ENCODE measurements around the gene LRP8. TPM values are rescaled to one million over a fixed set of nuclear protein-coding genes. Genes with fewer than 3 reads are reported as not detected.

LRP8 gene
- polyA plus RNA-seq, 3 donors, result 4.6 to 6.3 (median 5.1) TPM

- DNase-seq (ENCODE audit: low read depth in 3 of 3, low spot score in 2 of 3), result no peak
These were observed 3.1 kb downstream of the LRP8 start for GRCh38 chr1:53324728-53325297.

DNA sequence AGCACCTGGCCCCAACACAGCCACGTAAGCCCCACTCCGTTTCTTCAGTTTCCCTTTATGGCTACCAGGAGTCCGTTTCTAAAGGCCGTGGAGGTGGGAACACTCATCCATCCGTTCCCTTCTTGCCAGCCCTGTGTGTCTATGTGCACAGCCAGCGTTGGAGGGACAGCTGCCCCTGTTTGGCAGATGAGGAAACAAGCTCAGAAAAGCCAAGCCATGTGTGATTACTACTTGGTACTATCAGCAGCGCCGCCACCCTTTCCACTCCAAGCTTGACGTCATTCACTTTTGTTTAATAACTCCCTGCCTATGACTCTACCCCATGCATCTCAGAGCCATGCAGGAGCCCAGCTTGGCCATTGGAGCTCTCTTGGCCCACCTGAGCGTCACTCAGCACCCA is 3.5 kb downstream of the LRP8 start:
- no peak for DNase-seq (ENCODE audit: low read depth in 3 of 3, low spot score in 2 of 3)

DNA sequence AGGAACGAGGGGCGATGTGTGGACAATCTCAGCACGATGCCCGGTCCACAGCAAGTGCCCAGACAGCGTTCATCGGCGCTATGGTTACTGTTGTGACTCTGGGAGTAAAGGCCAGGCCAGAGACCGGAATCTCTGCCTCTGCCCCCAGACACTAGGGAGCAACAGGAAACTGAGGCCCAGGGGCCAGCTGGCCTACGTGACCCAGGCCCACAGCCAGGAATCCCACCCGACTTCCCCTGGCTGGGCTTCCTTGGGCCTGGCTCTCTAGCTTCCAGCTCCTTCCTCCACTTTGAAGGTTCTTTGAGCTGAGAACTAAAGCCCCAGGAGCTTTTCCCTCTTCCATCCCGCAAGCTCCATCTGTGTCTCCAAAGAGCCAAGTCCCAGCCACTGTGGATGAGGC is 4.6 kb downstream of the LRP8 start:
- DNase-seq (ENCODE audit: low read depth in 3 of 3, low spot score in 2 of 3), result no peak

DNA sequence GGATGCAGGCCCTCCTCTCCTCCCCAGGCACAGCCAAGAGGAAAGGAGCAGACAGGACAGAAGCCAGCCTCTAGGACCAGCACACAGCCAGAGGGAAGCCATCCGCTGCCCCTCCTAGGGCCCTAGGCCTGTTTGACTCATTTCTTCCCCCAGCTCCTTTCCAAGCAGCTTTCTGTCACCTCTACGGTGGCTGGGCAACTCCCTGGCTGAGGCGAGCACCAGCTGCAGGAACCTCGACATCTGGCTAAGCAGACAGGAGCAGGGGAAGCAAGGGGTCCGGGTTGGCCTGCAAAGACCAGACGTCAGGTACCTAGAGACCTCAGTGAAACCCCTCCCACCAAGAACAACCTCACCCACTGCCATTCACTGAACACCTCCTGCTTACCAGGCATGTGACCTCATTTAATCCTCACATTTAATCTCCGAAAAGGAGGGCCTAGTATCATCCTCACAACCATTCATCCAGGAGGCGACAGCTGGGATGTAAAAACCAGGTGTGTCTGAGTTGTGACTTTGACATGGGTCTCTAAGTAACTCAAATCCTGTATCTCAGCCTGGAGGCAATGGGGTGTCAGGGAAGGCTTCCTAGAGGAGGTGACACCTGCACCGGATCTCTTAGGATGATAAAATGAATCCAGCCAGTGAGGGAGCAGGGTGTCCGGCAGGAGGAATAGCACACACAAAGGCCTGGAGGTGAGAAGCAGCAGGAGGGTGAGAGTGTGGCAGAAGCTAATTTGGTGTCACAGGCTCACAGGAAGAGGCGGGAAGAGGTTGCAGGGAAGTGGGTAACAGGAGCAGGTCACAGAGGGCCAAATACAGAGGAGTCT is 5.9 kb downstream of the LRP8 start:
- no peak for DNase-seq (ENCODE audit: low read depth in 3 of 3, low spot score in 2 of 3)

DNA sequence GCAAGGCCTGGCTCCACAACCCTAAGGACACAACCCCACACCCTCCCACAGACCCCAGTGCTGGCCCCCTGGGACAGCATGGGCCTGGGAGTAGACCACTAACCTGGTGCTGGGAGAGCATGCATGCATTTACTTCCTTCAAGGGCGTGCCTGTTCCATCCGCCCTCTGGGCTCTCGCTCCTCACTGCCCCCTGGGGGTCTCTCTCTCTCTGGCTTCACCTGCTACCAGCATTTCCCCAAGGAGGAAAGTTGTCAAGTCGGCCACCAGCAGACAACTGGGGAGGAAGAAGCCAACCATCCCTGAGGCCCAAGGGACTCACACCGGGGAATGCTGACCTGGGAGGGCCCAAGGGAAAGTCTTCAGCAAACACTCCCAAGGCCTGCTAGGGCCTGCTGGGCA is 6.5 kb downstream of the LRP8 start:
- DNase-seq (ENCODE audit: low read depth in 3 of 3, low spot score in 2 of 3), result no peak

DNA sequence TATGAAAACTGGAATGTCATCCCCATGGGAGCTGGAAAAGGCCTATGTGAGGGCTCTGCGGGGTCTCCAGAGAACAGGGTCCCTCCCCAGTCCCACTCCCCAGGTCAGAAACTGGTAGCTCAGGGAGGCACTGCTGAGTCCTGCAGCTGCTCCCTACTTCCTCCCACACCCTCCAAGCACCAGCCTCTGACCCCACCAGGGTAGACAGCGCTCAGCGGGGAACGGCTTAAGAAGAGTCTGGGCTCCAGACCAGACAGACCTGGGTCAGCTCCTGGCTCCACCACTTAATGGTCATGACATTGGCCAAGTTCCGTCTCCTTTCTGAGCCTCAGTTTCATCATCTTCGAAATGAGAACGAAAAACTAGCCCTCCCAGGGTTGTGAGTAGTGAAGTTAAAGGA is 7.2 kb downstream of the LRP8 start:
- DNase-seq (ENCODE audit: low read depth in 3 of 3, low spot score in 2 of 3), result no peak

DNA sequence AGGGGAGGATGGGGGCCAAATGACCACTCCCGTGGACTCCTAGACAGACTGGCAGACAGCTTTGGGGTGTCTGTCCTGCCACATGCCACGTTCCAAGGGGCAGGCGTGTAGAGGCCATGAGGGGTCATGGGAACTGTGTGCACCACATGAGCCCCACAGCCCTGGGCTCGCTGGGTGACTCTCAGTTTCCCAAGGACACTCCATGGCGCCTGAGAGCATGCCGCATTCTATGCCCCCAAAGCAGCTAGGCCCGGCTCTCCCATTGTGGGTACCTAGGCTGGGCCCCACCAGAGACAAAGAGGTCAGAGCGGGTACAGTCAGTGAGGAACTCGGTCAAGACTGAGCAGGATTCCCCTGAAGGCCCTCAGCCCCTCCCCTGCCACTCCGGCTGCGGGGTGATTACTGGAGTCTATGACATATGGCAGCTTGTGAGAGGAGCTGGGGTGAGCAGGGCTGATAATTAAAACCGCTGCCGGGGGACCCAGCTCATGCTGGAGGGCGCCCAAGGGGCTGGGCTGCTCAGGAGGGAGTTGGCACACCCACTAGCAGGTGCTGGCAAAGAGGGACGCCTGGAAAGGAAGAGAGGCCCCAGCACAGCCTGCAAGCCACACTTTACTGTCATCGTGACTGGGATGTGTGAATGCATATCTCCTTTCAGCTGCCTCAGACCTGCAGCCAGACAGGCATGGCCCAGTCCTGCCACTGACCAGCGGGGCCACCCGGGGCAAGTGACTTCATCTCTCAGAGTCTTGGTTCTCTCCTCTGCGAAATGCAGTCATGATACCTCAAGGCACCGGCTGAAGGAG is 8.4 kb downstream of the LRP8 start:
- DNase-seq (ENCODE audit: low read depth in 3 of 3, low spot score in 2 of 3), result no peak

- DNase-seq (ENCODE audit: low read depth in 3 of 3, low spot score in 2 of 3), result no peak
These were observed 10.0 kb downstream of the LRP8 start for GRCh38 chr1:53317646-53318539.

DNA sequence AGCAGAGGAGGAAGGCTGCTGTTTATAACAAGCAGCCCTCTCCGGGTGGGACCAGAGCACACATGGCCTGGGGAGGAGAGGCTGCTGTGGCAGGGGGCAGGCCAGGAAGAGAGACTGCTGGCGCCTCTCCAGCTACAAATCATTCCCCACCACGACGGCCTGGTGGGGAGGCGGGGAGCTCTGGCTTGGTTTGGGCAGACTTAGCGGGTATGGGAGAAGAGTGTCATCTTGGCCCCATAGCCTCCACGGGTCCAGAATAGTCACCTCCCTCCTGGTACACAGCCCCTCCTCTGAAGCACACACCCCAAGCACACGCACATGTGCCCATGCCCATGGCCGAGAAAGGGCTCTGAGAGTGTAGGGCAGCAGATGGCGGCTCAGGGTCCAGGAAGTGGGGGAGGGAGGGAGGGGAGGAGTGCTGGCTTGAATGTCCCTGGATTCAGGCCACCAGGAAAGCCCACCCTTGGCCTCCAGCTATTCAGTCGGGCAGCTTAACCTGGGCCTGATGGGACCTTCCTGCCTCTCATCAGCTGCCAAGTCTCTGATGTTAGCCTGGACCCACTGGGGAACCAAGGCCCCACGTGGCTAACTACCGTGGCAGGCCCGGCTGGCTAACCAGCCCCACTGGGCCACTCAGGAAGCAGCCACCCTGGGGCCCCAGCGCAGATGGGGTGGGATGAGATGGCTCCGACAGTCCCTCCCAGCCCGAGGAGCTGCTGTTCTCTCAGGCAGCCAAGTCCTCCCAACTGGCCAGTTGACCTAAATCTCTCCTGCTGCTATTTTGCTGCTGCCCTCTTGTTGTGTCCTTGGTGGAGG is 10.9 kb downstream of the LRP8 start:
- no peak for DNase-seq (ENCODE audit: low read depth in 3 of 3, low spot score in 2 of 3)

GRCh38 chr1:53316424-53316765 is 11.5 kb downstream of the LRP8 start:
- DNase-seq (ENCODE audit: low read depth in 3 of 3, low spot score in 2 of 3), result no peak

- DNase-seq (ENCODE audit: low read depth in 3 of 3, low spot score in 2 of 3), result no peak
These were observed 12.1 kb downstream of the LRP8 start for GRCh38 chr1:53315456-53316423.

- DNase-seq (ENCODE audit: low read depth in 3 of 3, low spot score in 2 of 3), result no peak
These were observed 12.8 kb downstream of the LRP8 start for GRCh38 chr1:53315046-53315445.

- DNase-seq (ENCODE audit: low read depth in 3 of 3, low spot score in 2 of 3), result no peak
These were observed 13.3 kb downstream of the LRP8 start for GRCh38 chr1:53314606-53315005.

GRCh38 chr1:53314096-53314495 is 13.8 kb downstream of the LRP8 start:
- DNase-seq (ENCODE audit: low read depth in 3 of 3, low spot score in 2 of 3), result no peak

DNA sequence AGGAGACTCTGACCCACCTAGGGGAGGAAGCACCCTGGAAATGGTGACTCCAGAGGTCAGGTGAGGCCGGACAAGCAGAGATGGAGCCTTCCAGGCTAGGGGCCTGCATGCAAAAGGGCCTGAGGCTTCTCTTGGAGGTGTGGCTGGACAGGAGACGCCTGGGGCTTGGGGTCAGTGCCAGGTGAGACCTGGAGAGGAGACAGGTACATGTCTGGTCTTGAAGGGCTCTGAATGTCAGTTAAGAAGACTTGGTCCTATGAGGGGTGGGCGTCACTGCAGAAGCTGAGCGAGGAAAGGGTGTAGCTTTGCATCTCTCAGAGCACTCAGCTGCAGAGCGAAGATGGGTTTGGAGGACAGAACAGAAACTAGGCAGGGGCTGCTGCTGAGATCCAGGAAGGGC is 14.3 kb downstream of the LRP8 start:
- DNase-seq (ENCODE audit: low read depth in 3 of 3, low spot score in 2 of 3), result no peak

DNA sequence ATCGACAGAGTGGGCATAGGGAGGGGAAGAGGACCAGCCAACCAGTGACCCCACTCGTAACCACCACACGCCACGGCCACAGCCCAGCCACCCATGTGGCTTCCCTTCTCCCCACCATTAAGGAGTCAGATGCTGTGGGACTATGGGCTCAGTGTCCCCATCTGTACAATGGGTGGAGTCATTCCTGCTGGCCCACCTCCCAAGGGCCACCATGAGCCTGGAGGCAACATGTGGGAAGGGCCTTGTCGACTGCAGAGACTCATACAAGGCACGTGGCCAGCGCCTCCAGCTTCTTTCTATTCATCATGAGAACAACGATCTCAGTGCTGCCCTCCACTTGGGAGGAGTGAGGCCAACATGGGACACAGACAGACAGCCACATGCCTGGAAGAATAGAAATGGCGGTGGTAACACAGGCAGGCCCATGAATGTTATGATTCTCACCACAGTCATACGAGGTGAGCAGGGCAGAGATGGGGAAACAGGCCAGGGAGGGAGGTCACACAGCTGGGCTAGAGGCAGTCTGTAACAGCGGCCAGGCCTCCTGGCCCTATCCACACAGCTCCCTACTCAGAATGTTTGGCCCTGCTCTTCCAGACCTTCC is 16.1 kb downstream of the LRP8 start:
- DNase-seq (ENCODE audit: low read depth in 3 of 3, low spot score in 2 of 3), result no peak

DNA sequence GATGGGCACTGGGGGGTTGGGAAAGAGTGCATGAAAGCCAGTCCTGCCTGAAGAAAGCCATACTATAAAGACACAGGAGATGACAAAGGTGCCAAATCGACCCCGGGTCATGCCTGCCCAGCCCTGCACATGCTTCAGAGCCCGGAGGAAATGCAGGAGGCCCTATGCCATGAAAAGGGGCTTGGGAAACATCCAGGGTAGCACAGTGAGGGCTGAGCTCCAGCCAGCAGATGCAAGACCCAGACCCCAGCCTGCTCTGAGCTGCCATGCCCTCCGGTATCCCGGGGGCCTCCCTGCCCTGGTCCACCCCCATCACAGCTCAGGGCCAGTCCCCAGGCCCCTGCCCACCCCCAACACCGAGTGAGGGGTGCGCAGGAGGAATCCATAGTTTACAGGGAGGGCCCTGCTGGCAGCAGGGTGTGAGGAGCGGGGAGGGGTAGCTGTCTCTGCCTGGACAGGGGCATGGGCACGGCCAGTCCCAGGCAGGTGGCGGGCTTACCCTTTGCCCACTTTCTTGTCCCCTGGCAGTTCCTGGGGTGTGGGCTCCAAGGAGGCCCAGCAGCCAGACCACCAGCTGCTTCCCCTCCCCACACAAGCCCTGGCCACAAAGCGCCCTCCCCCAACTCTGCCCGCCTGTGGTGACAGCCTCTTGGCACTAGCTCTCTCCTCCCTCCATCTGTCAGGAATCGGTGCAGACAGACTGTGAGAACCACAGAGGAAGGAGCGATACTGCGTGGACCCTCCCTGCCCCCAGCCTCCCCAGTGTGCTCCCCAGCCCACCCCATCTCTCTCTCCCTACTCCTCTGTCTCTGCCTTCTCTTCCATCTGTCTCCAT is 16.8 kb downstream of the LRP8 start:
- DNase-seq (ENCODE audit: low read depth in 3 of 3, low spot score in 2 of 3), result no peak

DNA sequence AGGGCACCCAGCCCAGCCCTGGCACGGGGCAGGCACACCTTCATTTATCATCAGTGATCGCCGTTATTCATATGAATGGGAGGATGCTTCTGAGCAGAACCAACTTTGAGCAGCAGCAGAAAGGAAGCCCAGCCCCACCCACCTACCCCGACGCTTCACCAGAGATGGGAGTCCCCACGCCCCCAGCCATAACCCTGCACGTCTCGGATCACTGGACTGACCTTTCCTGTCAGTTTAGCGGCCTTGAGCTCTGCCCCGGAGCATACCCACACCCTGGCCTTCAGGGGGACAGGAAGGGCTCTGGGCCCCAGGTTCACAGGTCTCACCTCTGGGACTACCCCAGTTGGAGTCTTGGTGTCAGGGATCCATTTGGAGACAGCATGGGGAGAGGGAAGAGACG is 18.1 kb downstream of the LRP8 start:
- DNase-seq (ENCODE audit: low read depth in 3 of 3, low spot score in 2 of 3), result no peak
